Natural killer cell (primary cell): ENCODE results near the gene EHD2. TPM values are rescaled to one million over a fixed set of nuclear protein-coding genes. Genes with fewer than 3 reads are reported as not detected.

Experiments used
- ATAC-seq, 3 donors: fragments of 150-1000 bp in 2 of 3; fragments of 200-7000 bp in 1 of 3; cut with Tn5 transposase; 1 replicate in 1 of 3; 2 replicates in 2 of 3; pipeline ENCODE4 v1.10.0; 2021; ENCODE audit warnings: mild to moderate bottlenecking in 2 of 3, moderate library complexity in 2 of 3
- DNase-seq, 2 donors: peaks; one replicate each; pipeline versions ENCODE4 v3.0.0 to v3.0.0-alpha.2; 2013 to 2021; ENCODE audit warnings: mixed read lengths in 1 of 2
- H3K27ac ChIP-seq: one replicate; pipeline ENCODE4 v1.5.1; 2013; ENCODE audit warnings: mild to moderate bottlenecking, low read length
- H3K27me3 ChIP-seq: one replicate; pipeline ENCODE4 v1.6.1; 2013; ENCODE audit warnings: low read length; ENCODE audit not compliant: control insufficient read depth, insufficient read depth
- H3K36me3 ChIP-seq: one replicate; pipeline ENCODE4 v1.6.1; 2013; ENCODE audit warnings: low read length; ENCODE audit not compliant: control insufficient read depth, insufficient read depth
- H3K4me1 ChIP-seq: one replicate; pipeline ENCODE4 v1.6.1; 2013; ENCODE audit warnings: low read length; ENCODE audit not compliant: control insufficient read depth, insufficient read depth
- H3K4me3 ChIP-seq: one replicate; pipeline ENCODE4 v1.5.1; 2013; ENCODE audit warnings: low read length
- H3K9me3 ChIP-seq: one replicate; pipeline ENCODE4 v1.6.1; 2013; ENCODE audit warnings: low read length; ENCODE audit not compliant: control insufficient read depth, insufficient read depth
- H3K27ac Mint-ChIP-seq, 2 donors: one replicate each; pipeline ENCODE4 v1.8.0; 2022; ENCODE audit warnings: mild to moderate bottlenecking in 2 of 2, mixed read lengths in 2 of 2, moderate library complexity in 1 of 2
- H3K27me3 Mint-ChIP-seq, 2 donors: one replicate each; pipeline ENCODE4 v1.8.0; 2022; ENCODE audit warnings: low read depth in 2 of 2, mixed read lengths in 2 of 2
- H3K36me3 Mint-ChIP-seq: one replicate; pipeline ENCODE4 v1.8.0; 2022; ENCODE audit warnings: mixed read lengths
- H3K4me1 Mint-ChIP-seq, 2 donors: one replicate each; pipeline ENCODE4 v1.8.0; 2022; ENCODE audit warnings: mixed read lengths in 2 of 2
- H3K4me3 Mint-ChIP-seq: one replicate; pipeline ENCODE4 v1.8.0; 2022; ENCODE audit warnings: mild to moderate bottlenecking, moderate library complexity, mixed read lengths
- H3K9me3 Mint-ChIP-seq, 2 donors: one replicate each; pipeline ENCODE4 v1.8.0; 2022; ENCODE audit warnings: mixed read lengths in 2 of 2
- CTCF ChIP-seq: fragments of 200-600 bp; IDR thresholded peaks from one replicate; pipeline ENCODE4 v1.8.0; 2022; ENCODE audit warnings: antibody characterized with exemption
- WGBS: methylation state at CpG from one replicate; pipeline ENCODE4 v1.1.7; 2013; ENCODE audit warnings: missing lambda C conversion rate; ENCODE audit not compliant: insufficient coverage; 5-methylcytosine and 5-hydroxymethylcytosine counted together
- intact Hi-C: fragments of 100-400 bp; cut with micrococcal nuclease; formaldehyde crosslinking; loops from one replicate; pipeline ENCODE4 v1.14.2; 2022
- total RNA-seq, 4 donors: library from RNA; stranded (reverse); fragments of 120-200 nt in 1 of 4; gene quantifications; one replicate each; pipeline versions ENCODE4 v1.2.3 to v1.2.4, GENCODE V29; 2013 to 2022

Gene EHD2
- total RNA-seq, 3 donors from 2014 or later (not counting 1 experiment from before 2014, with no cell fraction given): 0.09 to 0.40 (median 0.12) TPM

GRCh38 chr19:47700934-47701716 lies 12.1 kb upstream of the EHD2 start:
- Histone ChIP-seq H3K9me3 (no peaks in the 10 kb centered on the region), H3K4me1 (no peaks in the 10 kb centered on the region), H3K4me3 (no peak overlapping the region), H3K36me3 (peaks cover 34% of the 10 kb centered on the region), H3K27me3 (no peaks in the 10 kb centered on the region), H3K27ac (no peak overlapping the region)
- Mint-ChIP-seq H3K36me3 (no peaks in the 10 kb centered on the region), H3K27me3 (no peaks in the 10 kb centered on the region), H3K27ac (no peak overlapping the region), H3K4me1 (no peaks in the 10 kb centered on the region), H3K4me3 (no peak overlapping the region), H3K9me3 (no peaks in the 10 kb centered on the region)
- no peak for DNase-seq
- no peak for ATAC-seq
- intact Hi-C loops: no loop called here
- TF ChIP-seq CTCF: no peak
- 97% methylated on average over 43 of the region's 43 CpGs for WGBS

GRCh38 chr19:47701717-47702552 lies 11.3 kb upstream of the EHD2 start:
- Mint-ChIP-seq H3K4me3 (no peak overlapping the region), H3K4me1 (peaks cover 2 to 3% of the 10 kb centered on the region in 2 donors), H3K9me3 (no peaks in the 10 kb centered on the region), H3K27ac (no peak overlapping the region), H3K36me3 (no peaks in the 10 kb centered on the region), H3K27me3 (peaks cover 0 to 2% of the 10 kb centered on the region in 2 donors)
- H3K4me1 ChIP-seq: no peaks in the 10 kb centered on the region
- ATAC-seq: no peak
- H3K27ac ChIP-seq: no peak overlapping the region
- H3K27me3 ChIP-seq: no peaks in the 10 kb centered on the region
- TF ChIP-seq CTCF: no peak
- intact Hi-C loops: no loop called here
- no peak overlapping the region for H3K4me3 ChIP-seq
- 97% methylated on average over 91 of the region's 91 CpGs for WGBS
- DNase-seq: no peak
- no peaks in the 10 kb centered on the region for H3K9me3 ChIP-seq
- H3K36me3 ChIP-seq: peaks cover 34% of the 10 kb centered on the region

- H3K27me3 Mint-ChIP-seq: peaks cover 0 to 7% of the 10 kb centered on the region in 2 donors
- DNase-seq: no peak
These were observed 10.6 kb upstream of the EHD2 start for GRCh38 chr19:47702671-47703070.

More at GRCh38 chr19:47702671-47703070, 10.6 kb upstream of the EHD2 start:
- H3K9me3 Mint-ChIP-seq: no peaks in the 10 kb centered on the region
- no peak overlapping the region for H3K4me3 Mint-ChIP-seq
- no peak for TF ChIP-seq CTCF
- WGBS: 80% methylated on average over 18 of the region's 18 CpGs
- H3K36me3 Mint-ChIP-seq: no peaks in the 10 kb centered on the region
- peaks cover 9% of the 10 kb centered on the region in 2 donors for H3K4me1 Mint-ChIP-seq
- H3K9me3 ChIP-seq: no peaks in the 10 kb centered on the region
- peaks cover 5% of the 10 kb centered on the region for H3K4me1 ChIP-seq
- H3K27ac ChIP-seq: no peak overlapping the region
- no peak overlapping the region for H3K4me3 ChIP-seq
- intact Hi-C loops: no loop called here
- H3K36me3 ChIP-seq: peaks cover 34% of the 10 kb centered on the region
- no peaks in the 10 kb centered on the region for H3K27me3 ChIP-seq
- no peak overlapping the region for H3K27ac Mint-ChIP-seq
- ATAC-seq: no peak
